Heart right ventricle (tissue), 16 donors: ENCODE results near the gene MADD. TPM values are rescaled to one million over a fixed set of nuclear protein-coding genes. Genes with fewer than 3 reads are reported as not detected.
A peak's percentile ranks its signal among the peaks of the same experiment; 100 is the strongest.

Experiments
- ATAC-seq, 8 donors: fragments of 200-7000 bp; cut with Tn5 transposase; one replicate each; pipeline ENCODE4 v1.9.1; 2020; ENCODE audit warnings: mild to moderate bottlenecking in 8 of 8, moderate library complexity in 8 of 8, moderate number of reproducible peaks in 1 of 8
- DNase-seq, 2 donors: peaks; one replicate each; pipeline ENCODE4 v3.0.0-alpha.2; 2020
- H3K27ac ChIP-seq, 10 donors: fragments of 200-600 bp; sonication (generic) in 2 of 10; one replicate each; pipeline versions ENCODE4 v1.5.0 to v1.8.0; 2020 to 2022; ENCODE audit warnings: mild to moderate bottlenecking in 3 of 10
- H3K27me3 ChIP-seq, 7 donors: fragments of 200-600 bp; one replicate each; pipeline ENCODE4 v1.8.0; 2021 to 2022; ENCODE audit warnings: mild to moderate bottlenecking in 2 of 7
- H3K36me3 ChIP-seq, 9 donors: fragments of 200-600 bp; sonication (generic) in 1 of 9; one replicate each; pipeline versions ENCODE4 v1.5.0 to v1.8.0; 2020 to 2022; ENCODE audit warnings: mild to moderate bottlenecking in 2 of 9
- H3K4me1 ChIP-seq, 9 donors: fragments of 200-600 bp; sonication (generic) in 1 of 9; one replicate each; pipeline versions ENCODE4 v1.5.0 to v1.8.0; 2020 to 2022; ENCODE audit warnings: mild to moderate bottlenecking in 4 of 9
- H3K4me3 ChIP-seq, 10 donors: fragments of 200-600 bp; sonication (generic) in 2 of 10; one replicate each; pipeline versions ENCODE4 v1.5.0 to v1.8.0; 2020 to 2022; ENCODE audit warnings: mild to moderate bottlenecking in 7 of 10, moderate library complexity in 2 of 10
- H3K9me3 ChIP-seq, 11 donors: fragments of 200-600 bp in 10 of 11; sonication (generic) in 2 of 11; one replicate each; pipeline versions ENCODE4 v1.5.0 to v1.8.0; 2013 to 2022; ENCODE audit warnings: mild to moderate bottlenecking in 2 of 11, control low read depth in 1 of 11, moderate library complexity in 1 of 11
- WGBS, 2 donors: extraction: QIAGEN DNeasy Blood & Tissue Kit; methylation state at CpG; one replicate each; pipeline ENCODE4 v1.1.7; 2013; ENCODE audit warnings: inconsistent platforms in 1 of 2; 5-methylcytosine and 5-hydroxymethylcytosine counted together
- intact Hi-C, 10 donors: fragments of 100-400 bp; cut with DNase I; formaldehyde crosslinking; loops; one replicate each; pipeline versions ENCODE4 v1.11.1 to v1.14.2; 2022
- polyA plus RNA-seq, 2 donors: library from polyadenylated mRNA; stranded (reverse); fragments of 200-250 nt; gene quantifications; one replicate each; pipeline ENCODE4 v1.2.3, GENCODE V29; 2013
- total RNA-seq, 10 donors: library from RNA; stranded (reverse); fragmentation: NEBNext Ultra II Directional in 3 of 10; extraction: Animal tissue kit (Norgen Biotek cat#: 25700) in 3 of 10; gene quantifications; one replicate each; pipeline versions ENCODE4 v1.2.1 to v1.2.4, GENCODE V29; 2021 to 2023
- TF ChIP-seq, protein P1 (sequence below), 9 donors: fragments of 200-600 bp; sonication (generic) in 2 of 9; IDR thresholded peaks; one replicate each; pipeline versions ENCODE4 v1.5.0 to v1.8.0; 2021 to 2022; ENCODE audit warnings: antibody characterized with exemption in 9 of 9, mild to moderate bottlenecking in 5 of 9, moderate library complexity in 1 of 9
- donor health status: Arrhythmogenic right ventricular cardiomyopathy.
- donor health status: ischemic (EF 13 %, LVEDD 7.1; RV severe dilation, severe dysfunction).
- donor health status: healthy with polysubstance abuse.
- donor health status: DM: no; HTN: yes; CAD: no.
- donor health status: DM: no; HTN: no; CAD: no.
- donor health status: ischemic (EF 25% LVEDD 6.9; RV normal size, moderate dysfunction).
- donor health status: ischemic (EF 25% LVEDD 5.7; RV mildly dilated, moderate dysfunction).
- donor health status: healthy.
- donor health status: DM: yes; HTN: yes; CAD: no.
- donor health status: Ischemic cardiomyopathy.
- donor health status: ischemic (EF 35%, LVEDD 5.7; RV mildly dilated, moderate dysfunction).
- donor health status: nonischemic (EF 11% LVEDD 7.7; RV severe dilation, severe dysfunction).
- donor health status: DM: yes; HTN: yes; CAD: no.
- donor health status: PGD.
- donor health status: ischemic (EF 29% LVEDD 5.4; RV normal size, mild dysfunction).
- donor health status: nonischemic (EF 23%, LVEDD 6.1; RV moderate dilation, normal function).

Gene MADD
- total and polyA plus RNA-seq, 12 donors = 23.8 to 54.8 (median 35.4) TPM

DNA sequence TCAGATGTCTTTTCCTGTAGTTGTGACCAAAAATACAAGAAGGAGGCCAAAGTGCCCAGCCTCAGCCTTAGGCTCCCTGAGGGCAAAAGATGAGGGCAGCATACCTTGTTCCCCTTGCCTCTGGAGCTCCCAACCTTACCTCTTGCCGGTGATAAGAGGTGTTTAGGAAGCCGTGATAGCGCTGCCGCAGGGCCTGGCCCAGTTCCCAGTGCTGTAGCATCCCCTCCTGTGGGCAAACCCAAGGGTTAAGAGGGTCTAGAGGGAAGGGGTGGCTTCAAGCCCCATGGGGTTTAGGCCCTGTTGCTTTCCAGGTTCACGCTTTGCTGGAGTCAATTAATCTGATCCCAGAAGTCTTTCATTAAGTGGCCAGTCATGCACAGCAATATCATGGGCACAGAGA is 22.4 kb upstream of the MADD start:
- TF ChIP-seq, protein P1, sequence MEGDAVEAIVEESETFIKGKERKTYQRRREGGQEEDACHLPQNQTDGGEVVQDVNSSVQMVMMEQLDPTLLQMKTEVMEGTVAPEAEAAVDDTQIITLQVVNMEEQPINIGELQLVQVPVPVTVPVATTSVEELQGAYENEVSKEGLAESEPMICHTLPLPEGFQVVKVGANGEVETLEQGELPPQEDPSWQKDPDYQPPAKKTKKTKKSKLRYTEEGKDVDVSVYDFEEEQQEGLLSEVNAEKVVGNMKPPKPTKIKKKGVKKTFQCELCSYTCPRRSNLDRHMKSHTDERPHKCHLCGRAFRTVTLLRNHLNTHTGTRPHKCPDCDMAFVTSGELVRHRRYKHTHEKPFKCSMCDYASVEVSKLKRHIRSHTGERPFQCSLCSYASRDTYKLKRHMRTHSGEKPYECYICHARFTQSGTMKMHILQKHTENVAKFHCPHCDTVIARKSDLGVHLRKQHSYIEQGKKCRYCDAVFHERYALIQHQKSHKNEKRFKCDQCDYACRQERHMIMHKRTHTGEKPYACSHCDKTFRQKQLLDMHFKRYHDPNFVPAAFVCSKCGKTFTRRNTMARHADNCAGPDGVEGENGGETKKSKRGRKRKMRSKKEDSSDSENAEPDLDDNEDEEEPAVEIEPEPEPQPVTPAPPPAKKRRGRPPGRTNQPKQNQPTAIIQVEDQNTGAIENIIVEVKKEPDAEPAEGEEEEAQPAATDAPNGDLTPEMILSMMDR (IDR thresholded peaks at IDR 0.05) = no peak
- ATAC-seq (no peak), DNase-seq (no peak)
- peak overlapping the region in 6 of 10 donors; percentile 73 to 97 (median 76) for H3K4me3 ChIP-seq
- H3K27me3 ChIP-seq = no peaks in the 10 kb centered on the region
- H3K27ac ChIP-seq = peak overlapping the region in 3 of 10 donors; percentile 86 to 94 (median 92)
- intact Hi-C loops = loop anchor here in 1 of 10 donors (5.0 kb wide), 1 partner anchor 70 kb away; the partner anchor contains the start of gene ARFGAP2
- H3K36me3 ChIP-seq = peaks cover 0 to 50% (median 28%) of the 10 kb centered on the region in 9 donors
- no peaks in the 10 kb centered on the region for H3K9me3 ChIP-seq
- peaks cover 12 to 47% (median 27%) of the 10 kb centered on the region in 9 donors for H3K4me1 ChIP-seq
- WGBS, 2 donors = 52 to 71% methylated on average over 5 of the region's 5 CpGs

DNA sequence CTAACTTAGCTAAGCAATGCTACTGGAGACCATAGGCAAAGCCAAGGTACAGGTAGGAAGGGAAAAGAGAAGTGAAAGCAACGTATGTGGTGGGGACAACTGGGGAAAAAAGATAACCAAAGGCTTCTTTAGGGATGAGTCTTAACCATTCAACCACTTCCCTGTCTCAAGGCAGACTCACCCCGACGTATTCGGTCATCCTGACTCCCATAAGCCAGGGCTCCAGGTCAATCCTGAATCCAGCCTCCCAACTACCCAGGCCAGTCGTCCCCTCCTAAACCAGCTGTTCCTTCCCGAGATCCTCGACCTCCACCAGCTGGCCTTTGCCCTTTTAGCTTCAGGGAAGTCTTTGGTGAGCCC is 21.6 kb upstream of the MADD start:
- DNase-seq = peak in 1 of 2 donors; percentile 22
- H3K4me3 ChIP-seq = peak overlapping the region; percentile 50 to 97 (median 74)
- H3K4me1 ChIP-seq = peaks cover 12 to 48% (median 28%) of the 10 kb centered on the region in 9 donors
- H3K27ac ChIP-seq = peak overlapping the region; percentile 61 to 95 (median 90)
- intact Hi-C loops = loop anchor here in 1 of 10 donors (5.0 kb wide), 1 partner anchor 71 kb away; the partner anchor contains the start of gene ARFGAP2
- peak; percentile 18 to 59 (median 40) for ATAC-seq
- peaks cover 0 to 42% (median 20%) of the 10 kb centered on the region in 9 donors for H3K36me3 ChIP-seq
- no peaks in the 10 kb centered on the region for H3K9me3 ChIP-seq
- H3K27me3 ChIP-seq = no peaks in the 10 kb centered on the region
- WGBS, 2 donors = 0% methylated on average over 7 of the region's 7 CpGs
- TF ChIP-seq, protein P1 (IDR thresholded peaks at IDR 0.05) = no peak

DNA sequence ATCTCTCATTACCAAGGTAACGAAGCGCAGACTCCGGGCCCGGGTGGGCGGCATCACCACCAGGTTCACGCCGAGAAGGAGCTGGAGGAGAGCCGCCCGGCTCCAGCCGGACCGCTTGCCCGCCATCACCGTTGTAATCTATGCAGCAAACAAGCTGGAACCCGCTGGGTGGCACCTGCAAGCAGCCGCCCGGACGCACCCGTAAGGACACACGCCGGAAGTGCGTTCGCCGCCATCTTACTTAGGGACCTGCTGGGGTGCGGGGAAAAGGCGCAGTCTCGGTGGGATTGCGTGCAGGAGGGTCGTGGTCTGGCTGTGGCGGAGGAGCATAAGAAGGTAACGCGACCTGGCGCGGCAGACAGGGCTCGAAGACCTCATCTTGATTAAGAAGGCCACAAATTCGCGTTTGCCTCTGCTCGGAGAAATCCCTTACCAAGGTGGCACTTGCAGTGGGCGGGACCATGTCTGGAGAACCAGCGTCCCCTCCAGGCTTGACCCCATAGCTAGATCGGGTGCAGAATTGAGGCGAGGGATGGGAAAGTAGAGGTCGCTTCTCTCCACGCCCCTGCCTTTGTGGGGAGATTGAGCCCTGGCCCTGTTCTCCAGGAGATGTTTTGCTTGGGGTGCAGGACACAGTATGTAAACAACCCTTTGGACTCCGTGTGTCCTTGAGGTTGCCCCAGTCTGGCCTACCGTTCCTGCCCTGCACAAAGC is 21.1 kb upstream of the MADD start, which contains the start of gene ACP2:
TSS of gene ACP2 (minus strand) at position 151 of the 714 bp plus-strand sequence. CDS start at position 126, 25 bp downstream.
- no peaks in the 10 kb centered on the region for H3K27me3 ChIP-seq
- intact Hi-C loops = loop anchor here in 1 of 10 donors (5.0 kb wide), 1 partner anchor 72 kb away; the partner anchor contains the start of gene ARFGAP2
- H3K9me3 ChIP-seq = no peaks in the 10 kb centered on the region
- peaks cover 12 to 53% (median 31%) of the 10 kb centered on the region in 9 donors for H3K4me1 ChIP-seq
- DNase-seq (peak; percentile 86 to 87), ATAC-seq (peak; percentile 93 to 98 (median 97))
- peaks cover 0 to 37% (median 16%) of the 10 kb centered on the region in 9 donors for H3K36me3 ChIP-seq
- TF ChIP-seq, protein P1 (IDR thresholded peaks at IDR 0.05) = peak in 5 of 9 donors; percentile 8 to 33 (median 25)
- peak within 1 kb of the TSS; percentile 61 to 95 (median 90) for H3K27ac ChIP-seq
- WGBS, 2 donors = 0% methylated on average over 45 of the region's 45 CpGs
- peak within 1 kb of the TSS; percentile 50 to 97 (median 74) for H3K4me3 ChIP-seq

DNA sequence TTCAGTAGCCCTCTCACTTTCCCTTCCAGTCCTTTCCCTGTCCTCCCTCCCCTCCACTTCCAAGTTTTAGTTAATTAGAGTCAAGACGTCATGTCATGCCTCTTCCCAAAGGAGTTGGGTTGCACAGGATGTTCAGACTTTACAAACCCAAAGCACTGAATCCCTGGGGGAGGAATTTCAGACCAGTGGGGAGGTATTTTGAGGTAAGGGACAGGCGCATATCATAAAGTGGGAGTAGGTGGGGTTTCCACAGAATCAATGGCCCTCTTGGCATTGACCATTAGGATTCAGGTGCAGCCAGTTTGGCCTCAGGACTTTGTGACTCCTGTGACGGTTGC is 20.6 kb upstream of the MADD start:
- Histone ChIP-seq H3K36me3 (peaks cover 0 to 31% (median 12%) of the 10 kb centered on the region in 9 donors), H3K4me1 (peaks cover 12 to 54% (median 36%) of the 10 kb centered on the region in 9 donors), H3K27ac (peak overlapping the region; percentile 61 to 95 (median 90)), H3K4me3 (peak overlapping the region; percentile 50 to 97 (median 74)), H3K9me3 (no peaks in the 10 kb centered on the region), H3K27me3 (no peaks in the 10 kb centered on the region)
- intact Hi-C loops = loop anchor here in 1 of 10 donors (5.0 kb wide), 1 partner anchor 72 kb away; the partner anchor contains the start of gene ARFGAP2
- WGBS, 2 donors = 50 to 52% methylated on average over 3 of the region's 3 CpGs
- no peak for ATAC-seq
- TF ChIP-seq, protein P1 (IDR thresholded peaks at IDR 0.05) = no peak
- DNase-seq = no peak
